CMK (cell line): ENCODE measurements around the gene CLDN4.
"Not testable (repeated sequence)": the region's sequence is repeated elsewhere in the genome, so short reads cannot be mapped to it uniquely, and the experiment has no call there.

ENCODE experiments used
- DNase-seq: peaks from one replicate; pipeline ENCODE4 v3.0.0-alpha.2; 2010; ENCODE audit warnings: low read depth

The CLDN4 gene

DNA sequence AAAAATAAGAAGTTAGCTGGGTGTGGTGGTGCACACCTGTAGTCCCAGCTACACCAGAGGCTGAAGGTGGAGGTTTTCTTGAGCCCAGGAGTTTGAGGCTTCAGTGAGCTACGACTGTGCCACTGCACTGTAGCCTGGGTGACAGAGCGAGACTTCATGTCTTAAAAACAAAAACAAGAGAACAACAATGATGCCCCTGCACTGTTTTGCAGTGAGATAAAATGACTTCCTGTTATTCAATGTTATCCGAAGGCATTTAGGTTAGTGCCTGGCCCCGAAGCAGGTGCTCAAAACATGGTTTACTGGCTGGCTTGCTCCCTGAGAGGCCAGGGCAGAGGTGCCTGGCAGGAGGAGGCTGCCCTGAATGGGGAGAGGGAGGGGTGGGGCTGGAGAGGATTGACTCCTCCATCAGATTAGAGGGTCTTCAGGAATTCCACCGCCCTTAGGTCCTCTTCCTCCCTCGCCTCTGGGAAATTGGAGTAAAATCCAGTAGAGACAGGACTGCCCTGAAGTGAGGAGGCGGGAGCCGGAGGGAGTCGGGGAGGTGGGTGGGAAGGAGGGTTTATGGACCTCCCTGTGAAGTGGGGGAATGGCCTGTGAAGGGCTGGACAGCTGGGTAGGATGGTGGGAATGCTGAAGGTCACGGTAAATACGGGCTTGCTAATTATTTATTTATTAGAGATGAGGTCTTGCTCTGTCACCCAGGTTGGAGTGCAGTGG lies 6.8 kb upstream of the CLDN4 start:
- no peak for DNase-seq

DNA sequence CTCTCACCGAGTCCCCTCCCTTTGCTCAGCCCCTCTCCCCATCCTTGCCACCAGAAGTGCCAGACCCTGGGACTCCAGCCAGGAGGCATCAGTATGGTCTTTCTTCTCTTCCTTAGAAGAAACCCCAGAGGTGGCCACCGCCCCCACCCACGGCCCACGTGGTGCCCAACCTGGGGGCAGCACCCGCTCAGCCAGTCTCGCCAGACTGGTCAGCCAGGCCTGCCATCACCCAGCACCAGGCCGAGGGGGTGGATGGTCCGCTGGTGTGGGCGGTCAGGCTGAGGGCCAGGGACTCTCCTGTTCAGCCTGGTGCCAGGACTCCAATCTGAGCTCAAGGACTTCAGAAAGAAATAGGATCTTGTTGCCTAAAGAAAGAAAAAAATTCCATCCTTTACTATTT lies 5.8 kb upstream of the CLDN4 start:
- no peak for DNase-seq

DNA sequence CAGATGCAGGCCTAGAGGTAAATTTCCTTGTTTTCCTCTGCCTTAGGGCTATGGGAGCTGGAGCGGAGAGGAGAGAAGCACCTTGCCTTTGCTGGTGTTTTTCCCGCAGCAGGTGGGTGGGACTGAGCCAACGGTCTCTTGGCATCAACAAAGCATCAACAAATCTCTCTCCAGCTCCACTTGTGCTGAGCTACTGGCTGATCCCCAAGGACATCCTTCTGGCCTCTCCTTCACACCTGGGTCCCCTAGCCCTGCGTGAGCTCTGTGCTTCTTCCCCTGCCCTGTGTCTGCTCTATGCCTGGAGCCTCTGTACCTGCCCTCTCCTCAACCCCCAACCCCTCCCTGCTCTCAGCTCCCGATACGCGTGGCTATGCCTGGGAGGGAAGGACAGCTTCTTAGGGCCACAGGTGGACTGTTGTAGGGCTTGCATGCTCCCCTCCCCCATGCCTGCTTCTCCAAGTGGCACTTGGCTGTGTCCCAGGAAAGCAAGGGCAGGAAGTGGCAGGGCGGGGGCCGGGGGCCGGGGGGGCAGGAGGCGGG lies 3.2 kb upstream of the CLDN4 start:
- DNase-seq = no peak

DNA sequence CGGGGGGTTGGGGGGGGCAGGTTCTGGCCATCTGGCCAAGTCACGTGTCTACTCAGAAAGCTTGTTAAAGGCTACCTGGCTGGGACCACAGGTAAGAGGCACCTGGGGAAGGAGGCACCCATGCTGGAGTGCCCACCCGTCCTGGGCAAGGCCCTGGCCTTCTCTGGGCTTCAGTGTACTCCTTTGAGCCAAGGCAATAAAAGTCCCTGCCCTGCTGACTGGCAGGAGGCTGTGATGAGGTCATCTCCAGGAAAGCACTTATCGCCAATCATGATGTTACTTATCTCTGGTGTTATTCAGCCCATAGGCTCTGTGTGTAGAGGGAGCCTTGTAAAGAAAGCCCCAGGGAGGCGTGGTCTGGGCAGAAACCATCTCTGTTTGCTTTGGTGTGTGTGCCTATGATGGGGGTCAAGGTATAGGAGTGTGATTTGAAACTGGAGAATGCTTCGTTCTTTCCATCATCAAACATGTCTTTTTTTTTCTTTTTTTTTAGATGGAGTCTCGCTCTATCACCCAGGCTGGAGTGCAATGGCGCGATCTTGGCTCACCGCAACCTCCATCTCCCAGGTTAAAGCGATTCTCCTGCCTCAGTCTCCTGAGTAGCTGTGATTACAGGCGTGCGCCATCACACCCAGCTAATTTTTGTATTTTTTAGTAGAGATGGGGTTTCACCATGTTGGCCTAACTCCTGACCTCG lies 2.5 kb upstream of the CLDN4 start:
- DNase-seq = no peak

DNA sequence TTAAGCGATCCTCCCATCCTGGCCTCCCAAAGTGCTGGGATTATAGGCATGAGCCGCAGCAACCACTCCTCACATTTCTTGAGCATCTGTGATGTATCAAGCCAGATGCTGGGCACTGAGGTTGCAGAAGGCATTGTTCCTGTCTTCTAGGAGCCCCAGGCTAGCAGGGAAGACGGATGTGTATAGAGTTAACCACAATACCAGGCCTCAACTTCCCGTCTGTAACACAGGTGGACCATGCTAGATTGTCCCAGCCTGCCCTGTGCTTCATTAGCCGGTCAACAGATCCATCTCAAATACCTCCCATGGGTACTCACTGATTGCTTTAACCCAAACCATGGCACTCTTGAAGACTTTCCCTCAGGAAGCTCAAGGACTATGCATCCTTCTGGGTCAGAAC lies 1.8 kb upstream of the CLDN4 start:
- DNase-seq = no peak

DNA sequence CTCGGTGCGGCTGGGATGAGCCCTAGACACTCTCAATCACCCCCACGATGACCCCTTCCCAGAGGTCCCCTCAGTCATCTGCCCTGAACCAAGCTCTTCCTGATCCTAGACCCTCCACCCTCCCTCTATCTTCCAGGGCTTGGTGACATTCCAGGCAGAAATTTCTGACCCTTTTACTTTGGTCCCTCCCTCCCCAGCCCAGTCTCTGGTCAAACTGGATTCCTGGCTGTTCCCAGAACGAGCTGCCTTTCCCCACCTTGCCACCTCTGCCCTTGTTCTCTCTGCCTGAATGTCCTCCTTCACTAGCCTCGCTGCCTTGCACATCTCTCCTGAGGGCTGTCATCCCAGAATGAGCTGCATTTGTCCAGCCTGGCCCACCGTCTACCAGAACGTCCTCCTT lies 1.3 kb upstream of the CLDN4 start:
- DNase-seq = no peak

DNA sequence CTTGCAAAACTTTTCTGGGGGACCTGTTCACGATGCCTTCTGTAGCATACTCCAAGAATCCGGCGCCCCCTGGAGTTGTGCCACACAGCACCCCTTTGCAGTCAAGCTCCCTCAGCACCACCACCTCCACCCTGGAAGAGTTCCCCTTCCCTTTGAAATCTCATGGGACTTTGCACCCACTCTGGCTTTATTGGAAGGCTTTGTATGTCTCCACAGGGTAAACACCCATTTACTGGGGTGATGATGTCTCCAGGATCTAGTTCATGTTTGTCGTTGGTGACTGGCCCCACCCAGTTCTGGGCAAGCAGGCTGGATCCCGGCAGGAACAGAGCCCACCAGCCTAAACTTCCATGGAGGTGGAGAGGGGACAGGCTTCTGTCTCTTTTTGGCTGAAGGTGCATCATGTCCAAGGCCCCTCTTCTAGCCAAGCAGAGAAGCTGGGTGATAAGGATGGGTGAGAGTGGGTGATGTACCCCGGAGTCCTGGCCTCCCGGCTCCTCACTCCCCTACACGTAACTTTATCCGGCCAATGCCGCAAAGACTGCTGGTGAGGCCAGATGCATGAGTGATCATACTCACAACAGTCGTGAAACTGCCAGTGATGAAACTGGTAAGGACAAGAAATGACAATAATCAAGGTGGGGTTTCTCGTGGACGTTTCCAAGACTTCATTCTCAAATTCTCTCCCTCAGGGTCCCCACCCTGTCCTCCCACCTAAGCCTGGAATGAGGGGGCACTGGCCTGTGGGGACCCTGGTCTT lies 695 bp upstream of the CLDN4 start:
- DNase-seq = no peak

DNA sequence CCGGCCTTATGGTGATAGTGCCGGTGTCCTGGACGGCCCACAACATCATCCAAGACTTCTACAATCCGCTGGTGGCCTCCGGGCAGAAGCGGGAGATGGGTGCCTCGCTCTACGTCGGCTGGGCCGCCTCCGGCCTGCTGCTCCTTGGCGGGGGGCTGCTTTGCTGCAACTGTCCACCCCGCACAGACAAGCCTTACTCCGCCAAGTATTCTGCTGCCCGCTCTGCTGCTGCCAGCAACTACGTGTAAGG lies 713 bp downstream of the CLDN4 start:
- DNase-seq = no peak

DNA sequence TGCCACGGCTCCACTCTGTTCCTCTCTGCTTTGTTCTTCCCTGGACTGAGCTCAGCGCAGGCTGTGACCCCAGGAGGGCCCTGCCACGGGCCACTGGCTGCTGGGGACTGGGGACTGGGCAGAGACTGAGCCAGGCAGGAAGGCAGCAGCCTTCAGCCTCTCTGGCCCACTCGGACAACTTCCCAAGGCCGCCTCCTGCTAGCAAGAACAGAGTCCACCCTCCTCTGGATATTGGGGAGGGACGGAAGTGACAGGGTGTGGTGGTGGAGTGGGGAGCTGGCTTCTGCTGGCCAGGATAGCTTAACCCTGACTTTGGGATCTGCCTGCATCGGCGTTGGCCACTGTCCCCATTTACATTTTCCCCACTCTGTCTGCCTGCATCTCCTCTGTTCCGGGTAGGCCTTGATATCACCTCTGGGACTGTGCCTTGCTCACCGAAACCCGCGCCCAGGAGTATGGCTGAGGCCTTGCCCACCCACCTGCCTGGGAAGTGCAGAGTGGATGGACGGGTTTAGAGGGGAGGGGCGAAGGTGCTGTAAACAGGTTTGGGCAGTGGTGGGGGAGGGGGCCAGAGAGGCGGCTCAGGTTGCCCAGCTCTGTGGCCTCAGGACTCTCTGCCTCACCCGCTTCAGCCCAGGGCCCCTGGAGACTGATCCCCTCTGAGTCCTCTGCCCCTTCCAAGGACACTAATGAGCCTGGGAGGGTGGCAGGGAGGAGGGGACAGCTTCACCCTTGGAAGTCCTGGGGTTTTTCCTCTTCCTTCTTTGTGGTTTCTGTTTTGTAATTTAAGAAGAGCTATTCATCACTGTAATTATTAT lies 1.2 kb downstream of the CLDN4 start:
- no peak for DNase-seq

DNA sequence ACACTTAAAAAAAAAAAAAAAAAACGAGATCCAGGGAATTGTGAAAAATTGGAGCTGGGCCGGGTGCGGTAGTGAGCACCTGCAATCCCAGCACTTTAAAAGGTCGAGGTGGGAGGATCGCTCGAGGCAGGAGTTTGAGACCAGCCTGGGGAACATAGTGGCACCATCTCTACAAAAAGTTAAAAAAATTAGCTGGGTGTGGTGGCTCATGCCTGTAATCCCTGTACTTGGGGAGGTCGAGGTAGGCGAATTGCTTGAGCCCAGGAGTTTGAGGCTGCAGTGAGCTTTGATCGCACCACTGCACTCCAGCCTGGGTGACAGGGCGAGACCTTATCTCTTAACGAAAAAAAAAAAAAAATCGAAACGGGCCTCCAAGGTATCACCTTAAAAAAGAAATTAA lies 2.0 kb downstream of the CLDN4 start:
- no peak for DNase-seq

DNA sequence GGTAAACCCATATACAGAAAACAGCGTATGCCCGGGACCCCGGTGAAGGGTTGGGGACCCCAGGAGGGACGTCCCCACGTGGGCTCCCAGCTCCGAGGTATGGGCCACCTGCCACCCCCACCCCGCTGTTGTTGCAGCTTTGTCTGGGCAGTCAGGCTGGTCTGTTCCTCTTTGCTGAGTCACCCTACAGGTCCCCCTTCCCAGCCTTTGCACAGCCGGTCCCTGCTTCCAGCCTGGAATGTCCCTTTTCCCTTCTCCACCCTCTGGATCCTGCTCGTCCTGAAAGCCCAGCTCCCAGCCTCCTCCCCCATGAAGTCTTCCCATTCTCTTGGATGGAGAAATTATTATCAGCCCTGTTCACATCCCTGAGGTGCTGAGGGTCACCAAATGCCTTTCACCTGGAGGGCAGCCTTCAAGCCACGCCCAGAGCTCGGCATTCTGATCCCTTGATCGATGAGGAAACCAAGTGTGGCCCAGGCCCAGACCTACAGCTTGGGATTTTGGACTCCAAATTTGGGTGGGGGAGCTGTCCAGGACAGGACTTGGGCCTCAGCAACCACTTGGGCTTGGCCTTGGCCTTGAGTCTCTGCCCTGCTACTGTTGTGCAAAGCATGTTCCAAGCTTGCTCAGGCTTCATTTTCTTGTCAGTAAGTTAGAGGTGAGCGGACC lies 2.6 kb downstream of the CLDN4 start:
- DNase-seq = no peak

DNA sequence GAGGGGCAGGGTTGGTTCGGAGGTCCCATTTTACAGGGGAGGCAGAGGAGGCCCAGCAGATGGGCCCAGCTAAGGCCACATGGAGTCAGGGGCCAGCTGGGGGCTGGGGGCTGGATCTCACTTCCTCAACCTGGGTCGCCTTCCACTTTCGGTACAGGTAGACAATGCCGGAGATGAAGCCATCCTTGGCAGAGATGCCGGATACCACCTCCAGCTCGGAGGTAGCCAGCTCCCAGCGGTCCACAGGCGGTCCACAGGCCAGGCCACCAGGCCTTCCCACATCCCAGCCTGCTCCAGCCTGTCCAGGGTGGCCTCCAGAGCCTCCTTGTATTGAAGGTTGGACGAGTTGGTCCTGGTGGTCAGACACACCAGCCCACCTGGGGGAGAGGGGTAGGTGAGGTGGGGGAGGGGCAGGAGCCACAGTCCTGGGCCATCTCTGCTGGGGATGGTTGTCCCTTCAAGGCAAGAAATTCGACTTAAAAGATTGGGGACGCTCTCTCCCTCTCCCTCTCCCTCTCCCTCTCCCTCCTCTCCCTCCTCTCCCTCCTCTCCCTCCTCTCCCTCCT lies 3.9 kb downstream of the CLDN4 start:
- DNase-seq = no peak

DNA sequence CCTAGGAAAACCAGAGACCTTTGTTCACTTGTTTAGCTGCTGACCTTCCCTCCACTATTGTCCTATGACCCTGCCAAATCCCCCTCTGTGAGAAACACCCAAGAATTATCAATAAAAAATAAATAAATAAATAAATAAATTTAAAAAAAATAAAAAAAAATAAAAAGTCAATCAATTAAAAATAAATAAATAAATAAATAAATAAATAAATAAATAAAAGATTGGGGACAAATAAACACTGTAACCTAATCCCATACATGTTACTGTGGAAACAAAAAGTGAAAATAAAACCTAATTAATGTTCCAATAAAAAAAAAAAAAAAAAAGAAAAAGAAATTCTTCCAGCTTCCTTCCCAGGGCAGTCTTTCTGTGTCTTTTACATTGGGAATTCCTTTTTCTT lies 6.4 kb downstream of the CLDN4 start:
- not testable (repeated sequence) for DNase-seq

DNA sequence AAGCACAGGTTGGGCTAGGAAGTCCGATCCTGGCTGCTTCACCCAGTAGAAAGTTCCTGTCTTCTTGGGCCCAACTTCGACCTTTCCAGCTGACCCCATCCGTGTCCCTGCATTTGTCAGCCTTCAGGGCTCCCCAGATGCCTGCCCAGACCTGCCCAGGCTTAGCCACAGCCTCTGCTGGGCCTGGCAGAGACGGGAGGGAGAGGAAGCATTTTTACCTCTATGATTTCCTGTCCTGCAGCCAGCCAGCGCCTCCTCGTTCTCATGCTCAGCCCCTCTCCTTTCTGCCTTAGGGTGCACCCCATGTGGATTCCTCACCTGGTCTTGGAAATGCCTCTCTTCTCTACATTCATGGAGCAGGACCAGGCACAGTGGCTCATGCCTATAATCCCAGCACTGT lies 7.8 kb downstream of the CLDN4 start:
- no peak for DNase-seq

DNA sequence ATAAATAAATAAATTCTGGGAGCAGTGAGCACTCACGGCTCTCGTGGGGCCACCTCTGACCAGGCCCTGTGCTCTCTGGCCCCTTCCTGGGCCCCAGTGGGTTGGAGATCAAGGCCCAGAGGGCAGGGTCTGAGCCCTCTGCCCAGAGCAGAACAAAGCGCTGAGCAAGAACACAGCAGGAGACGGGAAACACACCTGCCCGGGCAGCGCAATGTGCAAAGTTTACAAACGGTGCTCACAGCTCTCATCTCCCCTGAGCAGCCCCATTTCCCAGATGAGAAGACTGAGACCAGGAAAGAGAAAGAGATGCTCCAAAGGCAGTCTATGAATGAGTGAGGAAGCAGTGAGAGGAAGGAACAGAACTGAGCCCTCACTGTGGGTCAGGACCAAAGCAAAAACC lies 8.5 kb downstream of the CLDN4 start:
- DNase-seq = no peak

DNA sequence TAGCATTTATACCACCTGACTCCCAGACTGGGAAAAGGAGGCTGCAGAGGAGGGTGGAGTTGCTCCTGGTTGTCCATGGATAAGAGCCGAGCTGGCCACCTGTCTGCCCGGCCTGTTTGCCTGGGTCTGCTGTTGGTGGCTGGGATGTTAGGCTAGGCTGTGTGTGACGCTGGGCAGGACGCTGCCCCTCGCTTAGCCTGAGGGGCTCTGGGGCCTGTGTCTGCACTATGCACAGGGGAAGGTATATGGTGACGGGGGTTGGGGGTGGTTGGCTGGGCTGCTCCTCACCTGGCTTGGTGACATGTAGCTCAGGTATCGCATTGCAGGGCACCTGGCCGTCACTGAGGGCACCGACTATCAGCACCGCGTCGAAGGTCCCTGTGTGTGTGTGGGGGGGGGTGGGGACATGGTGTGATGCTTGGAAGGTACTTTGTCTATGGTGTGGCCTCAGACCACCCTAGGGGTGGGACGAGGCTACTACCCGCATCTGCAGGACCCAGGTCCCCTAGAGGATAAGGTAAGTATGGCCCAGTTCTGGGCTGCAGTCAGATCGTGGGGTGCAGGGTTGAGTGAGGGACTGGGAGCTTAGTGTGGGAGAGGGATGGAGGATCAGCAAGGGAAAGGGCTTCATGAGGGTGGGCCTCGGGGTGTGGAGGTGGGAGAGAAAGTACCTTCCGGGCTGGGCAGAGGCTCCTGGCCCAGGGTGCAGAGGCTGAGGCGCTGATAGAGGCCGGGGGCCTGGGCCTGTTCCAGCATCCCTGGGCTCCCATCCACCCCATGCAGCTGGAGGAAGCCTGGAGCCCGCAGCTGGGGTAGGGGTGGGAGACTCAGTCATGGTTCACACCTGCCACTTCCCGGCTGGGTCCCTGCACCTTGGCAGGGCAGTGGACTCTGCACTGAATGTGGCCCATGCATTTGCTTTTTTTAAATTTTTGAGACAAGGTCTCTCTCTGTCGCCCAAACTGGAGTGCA lies 9.2 kb downstream of the CLDN4 start:
- DNase-seq = no peak

DNA sequence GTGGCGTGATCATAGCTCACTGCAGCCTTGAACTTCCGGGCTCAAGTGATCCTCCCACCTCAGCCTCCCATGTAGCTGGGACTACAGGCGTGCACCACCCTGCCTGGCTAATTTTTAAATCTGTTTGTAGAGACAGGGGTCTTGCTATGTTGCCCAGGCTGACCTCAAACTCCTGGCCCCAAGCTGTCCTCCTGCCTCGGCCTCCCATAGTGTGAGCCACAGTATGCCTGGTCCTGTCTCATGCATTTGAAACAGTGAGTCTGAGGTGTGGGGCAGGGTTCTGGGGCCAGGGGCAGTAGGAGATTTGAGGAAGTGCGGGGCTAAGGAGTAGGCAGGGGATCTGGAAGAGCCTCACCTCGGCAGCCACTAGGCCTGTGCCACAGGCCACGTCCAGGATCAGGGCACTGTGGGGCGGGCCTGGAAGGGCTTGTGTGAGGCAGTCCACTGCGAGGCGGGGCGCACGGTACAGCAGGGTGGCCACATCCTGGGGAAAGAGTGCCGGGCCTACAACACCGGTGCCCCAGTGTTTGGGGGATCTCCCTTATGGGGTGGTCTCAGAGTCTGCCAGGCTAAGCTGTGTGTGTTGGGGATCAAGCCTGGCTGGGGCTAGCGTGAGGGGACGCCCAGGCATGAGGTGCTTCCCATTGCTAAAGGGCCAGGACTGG lies 10.1 kb downstream of the CLDN4 start:
- DNase-seq = no peak

DNA sequence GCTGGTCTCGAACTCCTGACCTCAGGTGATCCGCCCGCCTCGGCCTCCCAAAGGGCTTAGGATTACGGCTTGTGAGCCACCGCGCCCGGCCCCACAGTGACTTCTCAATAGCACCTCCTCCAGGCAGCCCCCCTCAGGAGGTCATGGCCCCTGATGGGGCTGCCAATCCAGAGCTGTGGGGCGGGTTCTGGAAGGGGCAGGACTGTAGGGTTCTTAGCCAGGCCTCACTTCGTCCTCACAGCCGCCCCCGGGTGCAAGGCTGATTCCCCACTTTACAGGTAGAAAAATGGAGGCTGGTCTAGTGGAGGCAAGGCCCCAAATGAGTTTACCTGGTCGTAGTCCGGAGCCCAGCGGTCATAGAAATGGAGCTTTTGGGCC lies 10.9 kb downstream of the CLDN4 start:
- no peak for DNase-seq

DNA sequence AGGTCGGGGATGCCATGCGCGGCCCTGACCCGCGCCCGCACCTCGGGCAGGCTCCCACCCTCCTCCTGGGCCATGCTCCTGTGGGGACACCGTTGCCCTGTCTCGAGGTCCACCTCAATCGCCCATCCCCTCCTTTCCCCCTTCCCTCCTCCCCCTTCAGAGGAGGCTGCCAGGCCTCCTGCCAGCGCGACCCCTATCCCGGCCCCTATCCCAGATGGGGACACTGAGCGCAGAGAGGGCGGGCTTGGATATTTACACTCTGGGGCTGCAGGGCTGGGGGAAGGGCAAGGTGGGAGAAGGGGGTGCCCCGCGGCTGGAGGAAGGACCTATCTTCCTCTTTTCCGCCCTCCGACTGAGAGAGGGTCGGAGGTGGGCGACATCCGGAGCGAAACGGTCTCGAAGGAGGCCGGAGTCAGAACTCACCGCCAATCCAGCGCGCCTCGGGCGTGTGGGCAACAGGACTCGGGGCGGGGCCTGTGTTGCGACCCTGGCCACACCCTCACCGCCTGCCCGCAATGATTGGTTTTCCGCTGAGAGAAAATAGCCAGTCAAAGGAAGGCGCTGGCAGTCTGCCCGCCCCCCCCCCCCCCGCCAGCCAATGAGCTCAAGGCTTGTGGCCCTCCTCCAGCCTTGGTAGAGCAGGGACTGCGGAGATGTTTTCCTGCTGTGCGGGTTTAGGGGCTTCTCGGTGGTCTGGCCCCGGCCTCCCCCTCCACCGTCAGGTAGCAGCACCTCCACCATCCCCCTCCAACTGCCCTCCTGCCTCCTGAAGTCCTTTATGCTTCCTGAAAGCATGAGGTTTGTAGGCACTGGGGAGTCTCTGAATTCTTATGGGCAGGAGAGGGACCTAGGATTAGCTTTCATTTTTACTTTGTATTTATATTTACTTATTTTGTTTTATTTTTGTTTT lies 11.5 kb downstream of the CLDN4 start, which contains the start of gene METTL27:
METTL27 (minus strand) TSS at position 450 of the 910 bp plus-strand sequence; CDS start at position 74, 376 bp downstream.
- DNase-seq = peak; percentile 70
